DMS79 (cell line): Measurements from ENCODE around the gene DIP2C.
A peak's percentile ranks its signal among the peaks of the same experiment; 100 is the strongest.
"Not testable (repeated sequence)": the region's sequence is repeated elsewhere in the genome, so short reads cannot be mapped to it uniquely, and the experiment has no call there.

Experiments
- DNase-seq: peaks from one replicate; lab custom pipeline; 2025; lab: John Stamatoyannopoulos, UW

DIP2C gene

GRCh38 chr10:641149-642010 is 48.1 kb downstream of the DIP2C start:
- no peak for DNase-seq

- DNase-seq, result no peak
These were observed 48.8 kb downstream of the DIP2C start for GRCh38 chr10:640673-641045.

GRCh38 chr10:639751-640672 is 49.5 kb downstream of the DIP2C start:
- no peak for DNase-seq

GRCh38 chr10:639001-639750 is 50.3 kb downstream of the DIP2C start:
- DNase-seq, result no peak

DNA sequence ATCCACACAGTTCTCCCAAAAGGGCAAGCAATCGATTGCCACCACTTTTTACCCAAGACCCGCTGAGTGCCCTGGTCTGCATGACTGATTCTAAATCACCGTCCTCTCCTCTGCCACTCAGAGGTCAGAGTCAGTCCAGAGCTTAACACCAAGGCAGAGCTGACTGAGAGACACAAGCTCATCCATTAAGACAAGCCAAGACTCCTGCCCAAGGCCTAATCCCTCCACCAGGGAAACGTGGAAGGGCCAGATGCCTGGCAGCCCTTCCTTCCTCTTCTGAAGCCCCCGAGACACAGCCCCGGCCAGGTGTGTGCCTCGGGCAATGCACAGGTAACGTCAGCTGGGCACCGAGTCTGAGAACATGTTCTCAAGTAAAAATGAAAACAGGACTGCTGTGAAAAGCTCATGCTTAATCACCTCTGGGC is 51.7 kb downstream of the DIP2C start:
- no peak for DNase-seq

DNA sequence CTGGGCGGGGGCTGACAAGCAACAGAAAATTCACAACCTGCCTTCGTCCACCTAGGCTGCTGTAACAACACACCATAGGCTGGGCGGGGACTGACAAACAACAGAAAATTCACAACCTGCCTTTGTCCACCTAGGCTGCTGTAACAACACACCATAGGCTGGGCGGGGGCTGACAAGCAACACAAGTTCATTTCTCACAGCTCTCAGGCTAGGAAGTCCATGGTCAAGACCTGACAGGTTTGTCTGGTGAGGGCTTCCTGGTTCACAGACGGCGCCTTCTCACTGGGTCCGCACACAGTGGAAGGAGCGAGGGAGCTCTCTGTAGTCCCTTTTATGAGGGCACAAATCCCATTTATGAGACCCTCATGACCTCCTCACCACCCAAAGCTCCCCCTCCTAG is 52.2 kb downstream of the DIP2C start:
- DNase-seq, result no peak

GRCh38 chr10:636769-637168 is 52.7 kb downstream of the DIP2C start:
- no peak for DNase-seq

GRCh38 chr10:636016-636730 is 53.3 kb downstream of the DIP2C start:
- DNase-seq, result no peak

- no peak for DNase-seq
These were observed 54.2 kb downstream of the DIP2C start for GRCh38 chr10:635088-635861.

GRCh38 chr10:634256-634655 is 55.2 kb downstream of the DIP2C start:
- DNase-seq, result no peak

- peak; percentile 19 for DNase-seq
These were observed 55.9 kb downstream of the DIP2C start for GRCh38 chr10:633279-634245.

DNA sequence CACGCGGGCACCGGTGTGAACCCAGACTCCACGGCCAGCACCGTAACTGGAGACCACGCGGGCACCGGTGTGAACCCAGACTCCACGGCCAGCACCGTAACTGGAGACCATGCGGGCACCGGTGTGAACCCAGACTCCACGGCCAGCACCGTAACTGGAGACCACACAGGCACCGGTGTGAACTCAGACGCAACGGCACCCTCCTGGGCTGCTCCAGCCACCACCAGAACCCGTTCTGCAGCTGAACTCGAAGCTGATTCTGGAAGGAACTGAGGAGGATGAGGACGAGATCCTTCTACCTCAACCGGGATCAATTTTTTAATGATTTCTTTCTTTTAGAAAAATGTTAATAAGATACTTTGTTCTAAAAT is 56.7 kb downstream of the DIP2C start:
- not testable (repeated sequence) for DNase-seq

DNA sequence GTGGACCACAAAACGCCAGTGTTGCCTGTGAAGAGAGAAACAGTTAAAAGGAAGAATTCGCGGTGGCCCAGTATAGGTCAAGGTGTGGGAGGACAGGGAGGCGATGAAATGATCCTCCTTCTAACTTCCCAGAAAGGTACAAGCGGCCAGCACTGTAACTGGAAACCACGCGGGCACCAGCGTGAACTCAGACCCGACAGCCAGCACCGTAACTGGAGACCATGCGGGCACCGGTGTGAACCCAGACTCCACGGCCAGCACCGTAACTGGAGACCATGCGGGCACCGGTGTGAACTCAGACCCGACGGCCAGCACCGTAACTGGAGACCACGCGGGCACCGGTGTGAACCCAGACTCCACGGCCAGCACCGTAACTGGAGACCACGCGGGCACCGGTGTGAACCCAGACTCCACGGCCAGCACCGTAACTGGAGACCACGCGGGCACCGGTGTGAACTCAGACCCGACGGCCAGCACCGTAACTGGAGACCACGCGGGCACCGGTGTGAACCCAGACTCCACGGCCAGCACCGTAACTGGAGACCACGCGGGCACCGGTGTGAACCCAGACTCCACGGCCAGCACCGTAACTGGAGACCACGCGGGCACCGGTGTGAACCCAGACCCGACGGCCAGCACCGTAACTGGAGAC is 57.2 kb downstream of the DIP2C start:
- not testable (repeated sequence) for DNase-seq

- no peak for DNase-seq
These were observed 58.2 kb downstream of the DIP2C start for GRCh38 chr10:631266-631665.

GRCh38 chr10:630581-631073 is 58.8 kb downstream of the DIP2C start:
- DNase-seq, result peak; percentile 72

GRCh38 chr10:629186-629998 is 60.1 kb downstream of the DIP2C start:
- no peak for DNase-seq

DNA sequence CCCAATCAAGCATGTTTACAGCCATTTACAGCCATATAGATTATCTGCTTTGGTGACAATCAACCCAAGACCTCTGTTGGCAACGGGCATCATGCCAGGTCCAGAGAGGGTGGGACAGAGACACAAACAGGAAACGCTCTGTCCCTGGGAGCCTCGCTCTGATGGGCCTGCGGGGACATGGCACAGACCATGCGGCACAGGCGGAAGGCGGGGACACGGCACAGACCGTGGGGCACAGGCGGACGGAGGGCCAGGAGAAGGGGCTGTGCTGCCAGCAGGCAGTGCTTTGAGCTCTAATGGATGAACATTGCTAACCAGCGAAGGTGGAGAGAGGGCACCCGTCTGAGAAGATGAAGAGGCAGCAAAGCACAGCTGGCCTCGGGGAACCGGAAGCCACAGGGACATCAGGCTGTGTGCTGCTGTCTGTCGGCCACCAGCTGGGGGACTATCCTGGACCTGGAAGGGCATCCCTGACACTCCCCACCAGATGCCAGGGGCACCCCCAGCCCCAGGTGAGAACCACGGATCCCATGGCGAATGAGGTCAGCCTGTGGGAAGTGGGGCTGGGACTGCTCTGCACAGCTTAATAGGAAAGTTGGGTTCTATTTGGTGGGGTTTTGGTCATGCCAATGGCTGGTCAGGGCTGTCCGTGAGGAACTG is 61.0 kb downstream of the DIP2C start:
- DNase-seq, result no peak
